NK-92 (cell line): ENCODE data around the gene COL18A1.
"Not testable (repeated sequence)": the region's sequence is repeated elsewhere in the genome, so short reads cannot be mapped to it uniquely, and the experiment has no call there.

Experiments used
- DNase-seq: peaks from one replicate; lab custom pipeline; 2025; ENCODE audit not compliant: unreplicated experiment; lab: John Stamatoyannopoulos, UW

The COL18A1 gene

DNA sequence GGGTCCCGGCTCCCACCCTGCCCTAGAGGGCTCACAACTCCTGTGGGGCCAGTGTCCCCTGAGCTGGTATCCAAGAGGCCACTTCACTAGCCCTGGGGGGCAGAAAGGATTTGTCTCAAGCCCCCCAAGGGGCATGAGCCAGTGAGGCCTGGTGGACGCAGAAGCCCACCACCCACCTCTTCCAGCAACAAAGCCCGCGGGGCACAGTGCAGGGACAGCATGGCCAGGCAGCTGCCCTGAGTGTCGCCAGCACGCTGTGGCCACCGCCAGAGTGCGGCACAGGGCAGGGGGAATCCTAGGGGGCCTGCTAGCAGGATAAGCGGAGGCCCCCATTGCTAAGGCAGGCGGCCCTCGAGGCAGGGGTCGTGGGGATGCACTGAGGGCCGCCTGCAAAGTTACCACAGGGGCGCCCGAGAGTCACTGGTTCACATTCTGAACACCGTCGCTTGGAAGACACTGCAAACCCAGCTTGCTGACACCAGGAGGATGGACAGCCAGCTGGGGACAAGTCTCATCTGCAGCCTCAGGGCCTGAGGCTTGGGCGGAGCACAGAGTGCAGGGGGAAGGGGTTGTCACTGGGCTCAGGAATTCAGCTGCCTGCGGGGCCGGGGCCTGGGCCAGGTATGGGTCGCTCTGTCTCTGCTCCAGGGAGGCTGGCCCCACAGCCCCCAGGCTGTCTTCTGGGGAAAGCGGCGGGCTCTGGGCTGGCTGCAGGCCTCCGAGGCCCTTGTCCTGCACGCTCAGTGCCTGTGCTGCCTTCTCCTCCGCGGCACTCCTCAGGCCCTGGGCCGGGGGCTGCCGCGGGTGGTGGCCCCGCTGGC, 110.5 kb downstream of the COL18A1 start:
- no peak for DNase-seq

DNA sequence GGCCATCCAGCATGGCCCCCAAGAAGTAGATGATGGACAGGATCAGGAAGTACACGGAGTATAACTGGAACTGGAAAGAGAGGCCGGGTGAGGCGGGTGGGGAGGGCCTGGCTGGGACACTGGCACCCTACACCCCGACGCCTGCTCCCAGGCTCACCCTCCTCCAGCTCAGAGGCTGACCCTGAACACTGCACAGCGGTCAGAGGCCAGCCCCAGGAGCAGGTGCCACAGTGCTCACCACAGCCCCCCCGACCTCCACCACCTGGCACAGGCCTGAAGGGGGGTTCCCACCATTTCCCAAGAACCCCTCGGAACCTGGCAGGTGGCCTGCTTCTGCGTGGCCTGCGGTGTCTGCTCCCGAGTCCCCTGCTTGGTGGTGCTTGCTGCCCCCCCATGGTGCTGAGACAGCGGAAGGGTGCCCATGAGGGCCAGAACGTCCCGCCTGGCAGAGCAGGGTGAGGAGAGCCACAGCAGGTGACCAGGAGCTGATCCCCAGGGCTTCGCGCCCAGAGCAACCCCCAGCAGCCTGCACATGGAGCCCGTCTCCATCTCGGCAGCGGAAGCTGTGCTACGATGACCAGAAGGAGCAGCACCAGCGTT, 111.2 kb downstream of the COL18A1 start:
- DNase-seq: no peak

DNA sequence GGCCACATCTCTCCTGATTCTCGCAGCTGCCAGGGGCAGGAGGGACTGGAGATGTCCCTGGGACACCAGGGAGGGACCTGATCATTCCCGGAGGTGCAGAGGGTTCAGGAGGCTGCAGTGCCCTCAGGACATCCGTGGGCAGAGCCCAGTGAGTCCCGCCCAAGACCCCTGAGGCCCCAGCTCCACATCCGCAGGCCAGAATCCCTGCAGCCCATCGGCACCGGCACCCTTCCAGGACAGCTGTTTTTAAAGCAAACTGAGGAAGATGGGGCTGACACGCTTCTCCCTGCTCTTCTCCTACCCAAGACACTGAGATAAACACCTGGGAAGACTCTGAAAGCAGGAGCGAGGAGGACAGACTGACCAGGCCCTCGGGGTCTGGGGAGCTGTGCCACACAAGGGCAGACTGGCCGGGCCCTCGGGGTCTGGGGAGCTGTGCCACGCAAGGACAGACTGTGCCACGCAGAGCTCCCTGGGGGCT, 111.7 kb downstream of the COL18A1 start:
- DNase-seq: no peak

DNA sequence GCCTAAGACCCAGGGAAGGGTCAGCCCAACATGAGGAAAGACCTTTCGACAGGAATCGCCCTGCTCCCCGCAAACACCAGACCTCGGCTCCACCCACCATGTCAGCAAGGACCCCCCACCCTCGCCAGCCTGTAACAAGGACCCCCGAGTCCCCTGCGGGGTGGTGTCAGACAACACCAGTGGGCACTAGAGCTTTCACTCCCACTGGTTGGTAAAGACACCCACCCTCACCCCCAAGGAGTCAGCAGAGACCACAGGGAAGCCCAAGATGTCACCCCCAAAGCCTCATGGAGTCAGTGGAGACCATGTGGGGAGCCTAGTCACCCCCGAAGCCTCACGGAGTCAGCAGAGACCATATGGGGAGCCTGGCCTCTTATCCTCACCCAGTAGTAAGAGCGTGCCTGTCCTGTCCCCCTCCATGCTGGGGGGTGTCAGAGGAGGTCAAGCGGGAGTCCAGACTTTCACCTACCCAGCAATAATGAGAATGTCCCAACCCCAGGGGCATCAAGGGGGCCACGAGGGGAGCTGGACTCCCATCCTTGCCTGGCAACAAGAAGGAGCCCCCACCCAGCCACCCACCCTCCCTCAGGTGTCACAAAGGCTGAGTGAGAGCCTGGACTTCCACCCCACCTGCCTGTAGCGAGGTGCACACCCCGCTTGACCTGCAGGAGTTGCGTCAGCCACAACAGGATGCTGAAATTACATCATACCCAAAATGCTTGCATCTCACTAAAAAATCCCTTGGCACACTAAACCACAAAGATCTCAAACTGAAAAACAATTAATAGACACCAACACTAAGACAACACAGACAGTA, 112.5 kb downstream of the COL18A1 start:
- no peak for DNase-seq

DNA sequence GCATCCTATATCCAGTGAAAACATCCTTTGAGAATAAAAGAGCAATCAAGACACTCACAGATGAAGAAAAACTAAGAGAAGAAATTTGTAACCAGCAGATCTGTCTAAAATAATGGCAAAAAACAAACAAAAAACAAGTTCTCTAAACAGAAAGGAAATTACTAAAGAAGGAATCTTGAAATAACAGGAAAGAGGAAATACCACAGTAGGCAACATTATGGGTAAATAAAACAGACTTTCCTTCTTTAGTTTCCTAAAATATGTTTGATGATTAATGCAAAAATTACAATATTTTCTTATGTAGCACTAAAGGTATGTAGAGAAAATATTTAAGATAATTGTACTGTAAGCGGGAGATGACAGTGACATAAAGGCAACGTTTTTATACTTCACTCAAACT, 113.8 kb downstream of the COL18A1 start:
- DNase-seq: no peak

DNA sequence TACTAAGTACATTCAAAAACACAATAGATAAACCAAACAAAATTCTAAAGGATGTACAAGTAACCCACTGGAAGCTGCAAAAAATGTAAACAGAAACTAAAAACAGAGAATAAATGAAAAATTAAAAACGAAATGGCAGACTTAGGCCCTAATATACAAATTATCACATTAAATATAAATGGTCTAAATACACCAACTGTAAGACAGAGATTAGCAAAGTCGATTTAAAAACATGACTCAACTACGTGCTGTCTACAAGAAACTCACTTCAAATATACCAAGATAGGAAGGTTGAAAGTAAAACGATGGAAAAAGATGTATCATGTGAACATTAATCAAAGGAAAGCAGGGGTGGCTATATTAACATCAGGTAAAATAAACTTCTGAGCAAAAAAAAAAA, 114.2 kb downstream of the COL18A1 start:
- no peak for DNase-seq

DNA sequence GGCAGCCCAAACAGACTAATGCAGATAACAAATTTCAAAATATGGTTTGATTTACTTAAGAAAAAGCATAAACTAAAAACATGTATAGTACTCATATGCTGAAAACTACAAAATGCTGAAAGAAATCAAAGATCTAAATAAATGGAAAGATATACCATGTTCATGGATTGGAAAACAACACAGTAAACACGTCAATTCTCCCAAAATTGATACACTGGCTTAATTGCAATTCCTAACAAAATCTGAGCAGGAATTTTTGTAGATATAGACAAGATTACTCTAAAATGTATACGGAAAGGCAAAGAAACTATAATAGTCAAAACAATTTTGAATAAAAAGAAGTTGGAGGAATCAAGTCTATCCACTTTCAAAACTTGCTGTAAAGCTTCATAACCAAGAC, 116.3 kb downstream of the COL18A1 start:
- no peak for DNase-seq

DNA sequence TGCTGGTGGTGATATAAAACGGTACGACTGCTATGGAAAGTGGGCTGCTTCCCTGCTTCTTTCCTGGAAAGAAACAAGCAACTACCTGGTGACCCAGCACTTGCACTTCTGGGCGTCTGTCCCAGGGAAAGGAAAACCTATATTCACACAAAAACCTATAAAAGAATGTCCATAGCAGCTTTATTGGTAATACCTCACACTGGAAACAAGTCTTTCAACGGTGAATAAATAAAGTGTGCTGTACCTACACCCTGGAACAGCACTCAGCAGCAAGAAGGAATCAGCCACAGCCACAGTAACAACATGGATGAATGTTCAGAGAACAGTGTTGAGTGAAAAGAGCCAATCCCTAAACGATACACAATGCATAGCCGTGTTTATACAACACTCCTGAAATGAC, 117.4 kb downstream of the COL18A1 start:
- DNase-seq: no peak

DNA sequence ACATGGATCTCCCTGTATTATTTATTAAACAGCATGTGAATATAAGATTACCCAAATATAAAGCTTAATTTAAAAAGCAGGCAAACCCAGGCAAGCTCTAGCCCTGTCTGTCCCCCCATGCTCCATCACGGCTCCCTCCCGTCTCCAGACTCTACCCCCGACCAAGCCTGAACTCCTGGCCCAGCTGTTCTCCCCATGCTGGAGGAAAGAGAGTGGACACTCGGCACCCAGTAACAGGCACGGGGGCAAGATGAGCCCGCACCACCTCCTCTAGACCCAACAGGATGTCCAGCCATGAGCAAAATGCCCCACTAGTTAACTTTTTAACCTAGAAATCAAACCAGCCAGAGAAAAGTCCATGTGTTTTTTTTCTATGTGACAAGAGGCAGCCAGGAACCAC, 118.0 kb downstream of the COL18A1 start:
- DNase-seq: no peak

DNA sequence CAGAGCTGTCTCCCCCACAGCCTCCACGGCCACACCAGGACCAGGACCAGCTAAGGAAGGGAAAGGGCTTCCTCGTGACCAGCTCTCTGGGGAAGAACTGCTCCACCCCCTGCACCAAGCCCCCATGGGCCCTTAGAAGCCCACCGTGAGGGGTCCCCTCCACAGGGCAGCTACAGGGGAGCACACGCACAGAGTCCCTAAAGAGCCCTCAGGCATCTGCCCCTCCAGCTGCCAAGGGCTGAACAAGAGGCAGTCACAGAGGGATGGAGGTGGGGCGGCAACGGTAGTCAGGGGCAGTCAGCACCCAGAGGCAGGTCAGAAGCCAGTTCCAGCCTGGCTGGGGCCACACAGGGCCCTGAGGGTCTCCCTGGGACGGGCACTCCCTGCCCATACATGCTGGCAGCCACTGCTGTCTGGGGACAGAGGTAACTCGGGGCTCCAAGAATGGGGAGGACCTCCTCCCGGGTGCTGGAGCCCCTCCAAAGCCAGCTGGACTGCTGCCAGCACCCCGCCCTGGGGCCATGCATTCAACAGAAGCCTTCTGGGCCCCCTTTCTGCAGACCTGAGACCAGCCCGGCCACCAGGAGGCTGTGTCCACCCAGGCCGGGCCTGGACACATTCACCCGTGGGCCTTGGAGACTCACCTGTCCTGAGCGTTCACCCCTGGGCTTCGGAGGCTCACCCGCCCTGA, 118.6 kb downstream of the COL18A1 start:
- DNase-seq: no peak

DNA sequence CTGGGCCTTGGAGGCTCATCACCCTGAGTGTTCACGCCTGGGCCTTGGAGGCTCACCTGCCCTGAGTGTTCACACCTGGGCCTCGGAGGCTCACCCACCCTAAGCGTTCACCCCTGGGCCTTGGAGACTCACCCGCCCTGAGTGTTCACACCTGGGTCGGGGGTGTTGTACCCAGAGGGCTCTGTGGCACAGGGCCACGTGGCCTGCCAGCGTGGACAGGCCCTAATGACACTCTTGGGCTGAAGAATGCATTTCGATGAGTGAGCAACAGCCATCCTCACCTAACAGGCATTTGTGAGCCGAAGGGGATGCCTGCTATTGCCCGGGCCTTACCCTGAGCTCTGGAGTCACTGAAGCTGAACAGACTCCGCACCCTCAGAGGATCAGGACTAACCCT, 119.8 kb downstream of the COL18A1 start:
- no peak for DNase-seq

DNA sequence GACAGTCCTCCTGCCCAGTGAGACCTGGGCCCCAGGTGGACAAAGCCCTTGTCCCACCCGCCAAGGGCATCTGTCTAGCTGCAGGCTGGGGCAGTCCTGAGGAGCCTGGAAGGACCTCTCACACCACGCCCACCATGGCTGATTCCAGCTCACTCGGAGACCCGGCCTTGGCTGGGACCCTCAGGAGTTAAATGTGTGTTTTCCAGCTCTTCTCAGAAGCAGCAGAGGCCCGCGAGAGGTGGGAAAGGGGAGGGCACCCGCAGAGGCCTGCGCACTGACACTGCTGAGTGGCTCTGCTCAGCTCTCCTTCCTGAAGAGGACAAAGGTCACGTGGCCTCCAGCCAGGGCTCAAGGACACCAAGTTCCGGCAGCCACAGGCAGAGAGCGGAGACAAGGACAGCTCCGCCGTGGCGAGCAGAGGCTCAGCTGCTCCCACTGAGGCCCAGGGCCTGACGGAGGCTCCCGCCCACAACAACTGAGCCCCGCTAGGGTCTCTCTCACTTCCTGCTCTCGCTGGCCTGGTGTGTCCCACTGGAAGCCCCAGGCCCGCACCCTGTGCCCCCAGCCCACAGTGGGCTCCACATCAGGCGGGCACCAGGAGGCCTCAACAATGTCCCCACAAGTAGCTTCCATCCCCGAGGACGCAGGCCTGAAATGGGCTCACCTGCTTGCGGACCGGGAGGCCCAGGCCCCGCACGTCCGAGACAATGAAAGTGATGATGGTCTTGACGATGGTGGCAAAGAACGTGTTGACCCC, 120.4 kb downstream of the COL18A1 start:
- no peak for DNase-seq

DNA sequence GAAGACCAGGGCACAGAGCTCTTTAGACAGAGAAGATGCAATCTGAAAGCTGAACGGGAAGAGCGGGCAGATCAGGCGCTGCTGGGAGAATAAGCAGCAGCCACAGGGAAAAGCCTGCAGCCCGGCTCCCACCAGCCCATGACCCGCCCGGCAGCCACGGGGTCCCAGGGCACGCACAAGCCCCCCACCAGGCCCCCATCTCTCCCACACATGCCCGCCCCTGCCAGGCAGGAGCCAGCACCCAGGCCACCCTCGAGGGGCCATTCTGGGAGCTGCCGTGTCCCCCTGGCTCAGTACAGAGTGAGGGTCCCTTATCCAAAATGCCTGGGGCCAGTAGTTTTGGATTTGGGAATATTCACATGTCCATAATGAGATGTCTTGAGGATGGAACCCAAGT, 120.9 kb downstream of the COL18A1 start:
- DNase-seq: no peak

DNA sequence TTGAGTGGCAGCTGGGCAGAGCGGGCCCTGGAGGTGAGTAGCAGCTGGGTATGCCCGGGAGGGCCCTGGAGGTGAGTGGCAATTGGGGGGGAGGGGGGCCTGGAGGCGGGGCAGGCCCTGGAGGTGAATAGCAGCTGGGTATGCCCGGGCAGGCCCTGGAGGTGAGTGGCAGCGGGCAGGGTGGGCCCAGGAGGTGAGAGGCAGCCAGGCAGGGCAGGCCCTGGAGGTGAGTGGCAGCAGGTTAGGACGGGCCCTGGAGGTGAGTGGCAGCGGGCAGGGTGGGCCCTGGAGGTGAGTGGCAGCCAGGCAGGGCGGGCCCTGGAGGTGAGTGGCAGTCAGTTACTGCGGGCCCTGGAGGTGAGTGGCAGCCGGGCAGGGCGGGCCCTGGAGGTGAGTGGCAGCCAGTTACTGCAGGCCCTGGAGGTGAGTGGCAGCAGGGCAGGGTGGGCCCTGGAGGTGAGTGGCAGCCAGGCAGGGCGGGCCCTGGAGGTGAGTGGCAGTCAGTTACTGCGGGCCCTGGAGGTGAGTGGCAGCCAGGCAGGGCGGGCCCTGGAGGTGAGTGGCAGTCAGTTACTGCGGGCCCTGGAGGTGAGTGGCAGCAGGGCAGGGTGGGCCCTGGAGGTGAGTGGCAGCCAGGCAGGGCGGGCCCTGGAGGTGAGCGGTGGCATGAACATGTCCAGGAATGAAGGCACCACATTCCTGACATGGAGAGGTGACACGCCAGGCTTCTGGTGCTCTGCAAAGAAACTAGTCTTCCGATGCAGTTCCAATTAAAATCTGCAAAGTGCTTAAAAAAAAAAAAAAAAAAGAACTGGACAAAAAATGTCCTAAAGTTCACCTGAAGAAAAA, 122.4 kb downstream of the COL18A1 start:
- DNase-seq: not testable (repeated sequence)

DNA sequence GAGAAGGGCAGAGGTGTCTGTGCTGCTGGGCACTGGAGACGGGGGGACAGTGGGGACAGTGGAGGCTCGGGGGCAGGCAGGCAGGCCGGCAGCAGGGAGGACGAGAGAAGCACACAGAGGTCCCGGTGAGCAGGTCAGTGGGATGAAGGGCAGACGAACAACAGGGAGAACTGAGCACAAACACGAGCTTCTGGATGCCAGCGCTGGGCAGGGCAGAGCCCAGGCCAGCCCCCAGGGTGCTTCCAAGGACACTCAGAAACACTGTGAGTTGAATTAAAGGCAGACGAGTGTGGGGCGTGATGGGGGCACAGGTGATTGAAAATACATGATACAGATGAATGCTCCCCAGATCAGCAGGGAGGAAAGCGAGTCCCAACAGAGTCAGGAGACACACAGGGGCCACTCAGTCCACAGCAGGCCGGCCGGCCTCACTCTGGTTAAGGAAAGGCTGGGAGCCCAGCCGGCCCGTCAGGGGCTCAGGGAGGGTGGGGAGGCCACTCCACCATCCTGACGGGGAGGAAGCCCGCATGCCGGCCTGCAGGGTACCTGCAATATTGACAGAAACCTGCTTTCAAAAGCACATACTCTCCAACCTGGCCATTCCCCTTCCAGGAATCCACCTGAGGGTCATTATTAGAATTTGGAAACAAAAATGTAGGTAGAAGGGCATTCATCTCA, 123.2 kb downstream of the COL18A1 start:
- no peak for DNase-seq

DNA sequence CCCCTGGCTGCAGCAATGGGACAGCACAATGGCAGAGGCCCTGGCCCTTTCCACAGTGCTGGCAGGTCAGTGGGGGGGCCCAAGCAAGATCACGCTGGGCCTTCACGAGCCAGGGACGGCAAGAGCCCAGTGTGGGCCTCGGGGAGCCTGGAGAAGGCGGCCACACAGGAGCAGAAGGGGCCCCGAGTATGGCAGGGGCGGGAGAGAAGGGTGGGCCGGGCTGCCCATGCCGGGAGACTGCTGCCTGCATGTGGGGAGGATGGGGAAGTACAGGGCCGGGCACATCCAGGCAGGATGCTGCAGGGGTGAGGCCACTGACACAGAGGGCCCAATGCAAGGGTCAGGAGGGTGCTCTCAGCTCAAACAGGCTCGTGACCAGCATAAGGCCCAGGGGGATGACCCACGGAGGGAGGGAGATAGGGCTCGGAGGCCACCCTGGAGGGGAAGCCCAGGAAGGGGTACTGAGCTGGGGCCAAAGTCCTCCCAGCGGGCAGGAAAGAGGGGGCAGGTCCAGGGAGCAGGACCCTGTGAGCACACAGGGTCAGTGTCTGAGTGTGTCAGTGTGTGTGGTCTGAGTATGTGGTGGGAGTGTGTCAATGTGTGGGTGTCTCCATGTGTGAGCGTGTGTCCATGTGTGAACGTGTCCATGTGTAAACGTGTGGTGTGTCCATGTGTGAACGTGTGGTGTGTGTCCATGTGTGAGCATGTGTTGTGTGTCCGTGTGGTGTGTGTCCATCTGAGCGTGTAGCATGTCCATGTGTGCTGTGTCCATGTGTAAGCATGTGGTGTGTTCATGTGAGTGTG, 124.2 kb downstream of the COL18A1 start:
- no peak for DNase-seq

DNA sequence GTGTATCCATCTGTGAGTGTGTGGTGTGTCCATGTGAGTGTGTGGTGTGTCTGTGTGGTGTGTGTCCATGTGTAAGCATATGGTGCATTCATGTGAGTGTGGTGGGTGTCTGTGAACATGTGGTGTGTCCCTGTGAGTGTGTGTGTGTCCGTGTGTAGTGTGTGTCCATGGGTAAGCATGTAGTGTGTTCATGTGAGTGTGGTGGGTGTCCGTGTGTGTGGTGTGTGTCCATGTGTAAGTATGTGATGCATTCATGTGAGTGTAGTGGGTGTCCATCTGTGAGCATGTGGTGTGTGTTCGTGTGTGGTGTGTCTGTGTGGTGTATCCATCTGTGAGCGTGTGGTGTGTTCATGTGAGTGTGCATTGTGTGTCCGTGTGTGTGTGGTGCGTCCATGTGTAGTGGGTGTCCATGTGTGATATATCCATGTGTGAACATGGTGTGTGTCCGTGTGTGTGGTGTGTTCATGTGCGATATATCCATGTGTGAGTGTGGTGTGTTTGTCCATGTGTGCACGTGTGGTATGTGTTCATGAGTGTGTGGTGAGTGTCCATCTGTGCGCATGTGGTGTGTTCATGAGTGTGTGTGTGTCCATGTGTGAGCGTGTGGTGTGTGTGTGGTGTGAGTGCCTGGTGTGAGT, 124.9 kb downstream of the COL18A1 start:
- no peak for DNase-seq
